GM20000 (cell line): Measurements from ENCODE around the gene RCBTB2.
A peak's percentile ranks its signal among the peaks of the same experiment; 100 is the strongest.
"Not testable (repeated sequence)": the region's sequence is repeated elsewhere in the genome, so short reads cannot be mapped to it uniquely, and the experiment has no call there.

Source experiments
- DNase-seq: peaks from one replicate; pipeline ENCODE4 v3.0.0; 2012; ENCODE audit warnings: low spot score
- CTCF ChIP-seq: IDR thresholded peaks from 2 replicates; pipeline ENCODE4 v1.5.1; 2012; ENCODE audit warnings: mild to moderate bottlenecking, control low read depth; ENCODE audit errors: extremely low read depth, missing control alignments

Gene RCBTB2

GRCh38 chr13:48532506-48533499, at the start of gene RCBTB2:
RCBTB2 (minus strand) TSS chr13:48533080; CDS start chr13:48521939, 11,141 bp downstream.
- no peak for TF ChIP-seq CTCF
- DNase-seq: peak; percentile 97

GRCh38 chr13:48582084-48582483, 49.2 kb upstream of the RCBTB2 start:
- TF ChIP-seq CTCF: no peak
- no peak for DNase-seq

GRCh38 chr13:48580896-48581295, 48.0 kb upstream of the RCBTB2 start:
- no peak for TF ChIP-seq CTCF
- no peak for DNase-seq

- no peak for DNase-seq
- TF ChIP-seq CTCF: peak; percentile 37
These were observed 47.4 kb upstream of the RCBTB2 start for GRCh38 chr13:48580185-48580803.

GRCh38 chr13:48579919-48580180, 47.0 kb upstream of the RCBTB2 start:
- DNase-seq: not testable (repeated sequence)

GRCh38 chr13:48579165-48579918, 46.5 kb upstream of the RCBTB2 start:
- TF ChIP-seq CTCF: no peak
- peak; percentile 46 for DNase-seq

- no peak for DNase-seq
- TF ChIP-seq CTCF: no peak
These were observed 45.8 kb upstream of the RCBTB2 start for GRCh38 chr13:48578516-48579164.
